Caco-2 (cell line): ENCODE measurements around the gene ARHGDIB. TPM values are rescaled to one million over a fixed set of nuclear protein-coding genes. Genes with fewer than 3 reads are reported as not detected.

Source experiments
- Bru-seq: library from RNA; stranded (reverse); fragments of 400-500 nt; gene quantifications from one replicate; lab custom pipeline; 2021; lab: Mats Ljungman, UMichigan
- BruChase-seq, 2 experiments: library from RNA; stranded (reverse); fragments of 400-500 nt; gene quantifications; one replicate each; lab custom pipeline; 2021; lab: Mats Ljungman, UMichigan
- BruUV-seq: library from RNA; stranded (reverse); fragments of 400-500 nt; replicated peaks from 2 replicates; lab custom pipeline; 2021; lab: Mats Ljungman, UMichigan
- CTCF ChIA-PET: fragments of 300-600 bp; sonication (Branson Sonifier 250); formaldehyde crosslinking; loops from one replicate; lab custom pipeline; 2022; ENCODE audit warnings: antibody characterized with exemption; lab: Charles Lee
- POLR2A ChIA-PET: fragments of 300-600 bp; sonication (Branson Sonifier 250); formaldehyde crosslinking; loops from one replicate; lab custom pipeline; 2022; ENCODE audit warnings: antibody characterized with exemption; lab: Charles Lee
- DNase-seq, 2 experiments: peaks; one replicate each; pipeline versions ENCODE4 v3.0.0 to v3.0.0-alpha.2; 2020 to 2022
- H3K27me3 ChIP-seq: replicated peaks from 2 replicates; pipeline ENCODE4 v1.6.0; 2011; ENCODE audit warnings: low read length; ENCODE audit not compliant: control insufficient read depth, insufficient read depth
- H3K36me3 ChIP-seq: 2 replicates; pipeline ENCODE4 v1.5.1; 2011; ENCODE audit warnings: low read length; ENCODE audit not compliant: control insufficient read depth, insufficient read depth
- H3K4me1 ChIP-seq: fragments of 250-450 bp; sonication (Bioruptor Pico); 2 replicates; pipeline ENCODE4 v1.5.1; 2020; ENCODE audit warnings: mild to moderate bottlenecking
- H3K4me3 ChIP-seq: 2 replicates; pipeline ENCODE4 v1.5.1; 2011; ENCODE audit warnings: low read depth, mild to moderate bottlenecking, control low read depth, low read length
- H3K9me3 ChIP-seq: fragments of 250-450 bp; sonication (Bioruptor Pico); 2 replicates; pipeline ENCODE4 v1.5.1; 2020; ENCODE audit warnings: mild to moderate bottlenecking, moderate library complexity
- H3K27ac Mint-ChIP-seq: one replicate; pipeline ENCODE4 v1.8.0; 2022; ENCODE audit warnings: mixed read lengths; ENCODE audit not compliant: unreplicated experiment
- H3K27me3 Mint-ChIP-seq: one replicate; pipeline ENCODE4 v1.8.0; 2022; ENCODE audit warnings: mixed read lengths; ENCODE audit not compliant: insufficient read depth, unreplicated experiment
- H3K36me3 Mint-ChIP-seq: one replicate; pipeline ENCODE4 v1.8.0; 2022; ENCODE audit warnings: mild to moderate bottlenecking, mixed read lengths; ENCODE audit not compliant: insufficient read depth, unreplicated experiment
- H3K4me1 Mint-ChIP-seq: one replicate; pipeline ENCODE4 v1.8.0; 2022; ENCODE audit warnings: low read depth, mixed read lengths; ENCODE audit not compliant: unreplicated experiment
- H3K4me3 Mint-ChIP-seq: one replicate; pipeline ENCODE4 v1.8.0; 2022; ENCODE audit warnings: mild to moderate bottlenecking, moderate library complexity, mixed read lengths; ENCODE audit not compliant: unreplicated experiment
- H3K9me3 Mint-ChIP-seq: one replicate; pipeline ENCODE4 v1.8.0; 2022; ENCODE audit warnings: mixed read lengths; ENCODE audit not compliant: unreplicated experiment
- intact Hi-C: fragments of 100-400 bp; cut with micrococcal nuclease; formaldehyde crosslinking; loops from one replicate; pipeline ENCODE4 v1.10.0; 2022; ENCODE audit not compliant: unreplicated experiment
- long read RNA-seq: library from polyadenylated mRNA; stranded (forward); transcript quantifications from one replicate; pipeline ENCODE4 v2.0.0, GENCODE V29; 2022
- total RNA-seq: library from RNA; stranded (reverse); gene quantifications from 2 replicates; pipeline ENCODE4 v1.2.3, GENCODE V29; 2022
- TF ChIP-seq, protein P1 (sequence below), 2 experiments: fragments of 200-600 bp in 1 of 2; IDR thresholded peaks; 1 replicate in 1 of 2; 2 replicates in 1 of 2; pipeline versions ENCODE4 v1.5.1 to v1.8.0; 2011 to 2022; ENCODE audit warnings: antibody characterized with exemption in 1 of 2, control low read depth in 1 of 2, inconsistent platforms in 1 of 2, low read depth in 1 of 2, low read length in 1 of 2, mild to moderate bottlenecking in 1 of 2, moderate library complexity in 1 of 2; ENCODE audit not compliant: insufficient read depth in 1 of 2, severe bottlenecking in 1 of 2, unreplicated experiment in 1 of 2

ARHGDIB gene
- total RNA-seq (15.9 and 21.1 TPM in 2 replicates), Bru-seq, nascent RNA (percentile 38 among the genes with signal in this experiment), BruChase-seq, experiment 1, labeled RNA remaining after a 2-hour chase (percentile 37 among the genes with signal in this experiment), BruChase-seq, experiment 2, labeled RNA remaining after a 6-hour chase (percentile 50 among the genes with signal in this experiment)
- long read RNA-seq, transcript ARHGDIB-207 (6 exons, 911 nt), result major isoform, 16 of 23 reads
- long read RNA-seq, partial matches to known transcripts, result 3 of 23 reads
- long read RNA-seq, other reads (novel, unspliced or antisense), result 2 of 23 reads

DNA sequence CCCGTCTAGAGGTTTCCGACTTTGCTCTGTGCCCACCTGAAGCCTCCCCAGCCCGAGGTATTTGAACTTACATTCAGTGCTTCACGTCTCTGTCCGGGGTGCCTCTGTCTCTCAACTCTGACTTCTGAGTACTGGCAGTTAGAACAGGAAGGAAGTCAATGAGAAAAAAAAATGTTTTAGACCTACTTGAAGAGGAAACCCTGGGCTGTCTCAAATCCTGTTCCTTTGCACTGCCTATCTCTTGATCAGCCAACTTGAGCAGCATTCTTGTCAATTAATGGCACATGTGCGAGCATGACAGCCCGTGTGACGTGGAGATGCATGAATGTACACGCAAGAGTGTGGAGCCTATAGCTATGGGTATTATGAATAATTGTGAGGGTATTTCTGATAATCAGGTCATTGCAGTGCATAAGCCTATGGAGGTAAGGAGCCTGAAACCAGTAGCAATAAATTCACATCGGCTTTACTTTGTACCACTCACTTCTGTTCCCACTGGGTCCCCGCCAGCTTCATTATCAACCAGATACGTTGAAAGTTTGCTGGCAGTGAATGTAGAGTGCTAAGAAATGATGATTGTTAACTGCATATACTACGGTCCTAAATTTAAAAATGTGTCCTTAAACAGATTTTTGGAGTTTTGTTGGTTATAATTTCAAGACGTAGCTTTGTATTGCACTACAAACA, at the start of gene ARHGDIB:
Gene ARHGDIB (minus strand): TSS at position 136 of the 687 bp plus-strand sequence. CDS start 10,889 bp downstream, outside the sequence.
- Mint-ChIP-seq H3K27ac (no peak within 1 kb of the TSS), H3K36me3 (no peaks in the 10 kb centered on the region), H3K4me1 (no peaks in the 10 kb centered on the region), H3K27me3 (no peaks in the 10 kb centered on the region), H3K4me3 (no peak within 1 kb of the TSS), H3K9me3 (no peaks in the 10 kb centered on the region)
- no peaks in the 10 kb centered on the region for H3K4me1 ChIP-seq
- ChIA-PET CTCF (interaction anchor here (0.6 kb wide), 1 partner anchor 321 kb away, joined by 5 read pairs; no protein-coding TSS in a partner anchor), POLR2A (no interaction called here)
- intact Hi-C loops, result no loop called here
- H3K27me3 ChIP-seq, result no peaks in the 10 kb centered on the region
- no peak for DNase-seq
- H3K4me3 ChIP-seq, result no peak within 1 kb of the TSS
- H3K36me3 ChIP-seq, result no peaks in the 10 kb centered on the region
- H3K9me3 ChIP-seq, result no peaks in the 10 kb centered on the region
- BruUV-seq, result no TSS peak
- TF ChIP-seq, protein P1, sequence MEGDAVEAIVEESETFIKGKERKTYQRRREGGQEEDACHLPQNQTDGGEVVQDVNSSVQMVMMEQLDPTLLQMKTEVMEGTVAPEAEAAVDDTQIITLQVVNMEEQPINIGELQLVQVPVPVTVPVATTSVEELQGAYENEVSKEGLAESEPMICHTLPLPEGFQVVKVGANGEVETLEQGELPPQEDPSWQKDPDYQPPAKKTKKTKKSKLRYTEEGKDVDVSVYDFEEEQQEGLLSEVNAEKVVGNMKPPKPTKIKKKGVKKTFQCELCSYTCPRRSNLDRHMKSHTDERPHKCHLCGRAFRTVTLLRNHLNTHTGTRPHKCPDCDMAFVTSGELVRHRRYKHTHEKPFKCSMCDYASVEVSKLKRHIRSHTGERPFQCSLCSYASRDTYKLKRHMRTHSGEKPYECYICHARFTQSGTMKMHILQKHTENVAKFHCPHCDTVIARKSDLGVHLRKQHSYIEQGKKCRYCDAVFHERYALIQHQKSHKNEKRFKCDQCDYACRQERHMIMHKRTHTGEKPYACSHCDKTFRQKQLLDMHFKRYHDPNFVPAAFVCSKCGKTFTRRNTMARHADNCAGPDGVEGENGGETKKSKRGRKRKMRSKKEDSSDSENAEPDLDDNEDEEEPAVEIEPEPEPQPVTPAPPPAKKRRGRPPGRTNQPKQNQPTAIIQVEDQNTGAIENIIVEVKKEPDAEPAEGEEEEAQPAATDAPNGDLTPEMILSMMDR (IDR thresholded peaks at IDR 0.05; ENCODE audit: insufficient read depth in 1 of 2, low read depth in 1 of 2, low read length in 1 of 2, severe bottlenecking in 1 of 2, unreplicated experiment in 1 of 2), result no peak

DNA sequence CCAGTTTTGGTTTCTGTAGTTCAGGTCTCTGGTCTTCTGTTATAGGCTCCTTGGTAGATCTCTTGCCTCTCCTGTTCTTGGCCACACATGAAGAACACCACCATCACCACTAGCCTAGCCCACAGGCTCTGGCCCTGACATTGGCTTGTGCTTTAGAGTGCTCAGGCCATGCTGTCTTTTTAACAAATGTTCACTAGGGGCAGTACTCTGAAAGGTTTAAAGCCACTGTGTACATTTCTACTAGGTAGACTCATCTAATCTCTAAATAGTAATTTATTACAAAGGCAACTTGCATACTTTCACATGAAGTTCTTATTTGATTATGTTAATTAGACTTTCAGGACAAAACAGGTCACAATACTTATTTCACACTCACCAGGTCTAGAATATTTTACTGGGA, 49.8 kb upstream of the ARHGDIB start:
- TF ChIP-seq, protein P1 (IDR thresholded peaks at IDR 0.05; ENCODE audit: insufficient read depth in 1 of 2, low read depth in 1 of 2, low read length in 1 of 2, severe bottlenecking in 1 of 2, unreplicated experiment in 1 of 2), result peak; percentile 38 to 56
- H3K36me3 ChIP-seq, result no peaks in the 10 kb centered on the region
- POLR2A ChIA-PET, result no interaction called here
- no peaks in the 10 kb centered on the region for H3K36me3 Mint-ChIP-seq
- no peaks in the 10 kb centered on the region for H3K27me3 ChIP-seq
- no peak overlapping the region for H3K27ac Mint-ChIP-seq
- peaks cover 6% of the 10 kb centered on the region for H3K27me3 Mint-ChIP-seq
- no peaks in the 10 kb centered on the region for H3K9me3 Mint-ChIP-seq
- no TSS peak for BruUV-seq
- no peaks in the 10 kb centered on the region for H3K4me1 ChIP-seq
- H3K9me3 ChIP-seq, result no peaks in the 10 kb centered on the region
- no peak overlapping the region for H3K4me3 ChIP-seq
- H3K4me1 Mint-ChIP-seq, result no peaks in the 10 kb centered on the region
- DNase-seq, result peak in 1 of 2 experiments; percentile 14
- CTCF ChIA-PET, result no interaction called here
- intact Hi-C loops, result no loop called here
- no peak overlapping the region for H3K4me3 Mint-ChIP-seq

DNA sequence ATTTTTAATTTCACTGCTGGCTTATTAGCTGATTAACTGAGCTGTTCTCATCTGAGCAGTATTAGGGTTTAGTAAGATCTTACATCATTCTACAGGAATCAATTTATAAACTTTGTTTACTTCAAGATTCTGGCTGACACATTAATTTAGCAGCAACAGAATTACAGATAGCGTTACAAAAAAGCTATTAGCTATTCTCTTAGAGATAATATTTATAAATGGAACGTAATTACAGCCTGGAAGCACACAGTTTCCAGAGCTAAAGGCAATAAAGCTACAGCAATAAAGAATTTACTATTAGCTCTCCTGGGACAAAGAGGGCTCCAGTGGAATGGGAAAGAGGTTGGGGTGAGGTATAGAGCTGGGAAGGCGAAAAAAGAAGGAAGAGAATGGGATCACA, 46.1 kb upstream of the ARHGDIB start:
- Histone ChIP-seq H3K4me3 (no peak overlapping the region), H3K4me1 (no peaks in the 10 kb centered on the region), H3K36me3 (no peaks in the 10 kb centered on the region), H3K27me3 (no peaks in the 10 kb centered on the region), H3K9me3 (no peaks in the 10 kb centered on the region)
- H3K9me3 Mint-ChIP-seq, result no peaks in the 10 kb centered on the region
- peaks cover 18% of the 10 kb centered on the region for H3K27me3 Mint-ChIP-seq
- H3K4me3 Mint-ChIP-seq, result no peak overlapping the region
- TF ChIP-seq, protein P1 (IDR thresholded peaks at IDR 0.05; ENCODE audit: insufficient read depth in 1 of 2, low read depth in 1 of 2, low read length in 1 of 2, severe bottlenecking in 1 of 2, unreplicated experiment in 1 of 2), result no peak
- POLR2A ChIA-PET, result no interaction called here
- intact Hi-C loops, result no loop called here
- H3K36me3 Mint-ChIP-seq, result no peaks in the 10 kb centered on the region
- CTCF ChIA-PET, result interaction anchor here (0.6 kb wide), 1 partner anchor 175 kb away, joined by 5 read pairs; no protein-coding TSS in a partner anchor
- BruUV-seq, result no TSS peak
- no peaks in the 10 kb centered on the region for H3K4me1 Mint-ChIP-seq
- no peak for DNase-seq
- no peak overlapping the region for H3K27ac Mint-ChIP-seq
